Activated gamma-delta T cell treated with Interleukin-2 at 50 U/mL for 16 hours (primary cell): ENCODE data around the gene CRB1.

Experiments
- DNase-seq: peaks from one replicate; pipeline ENCODE4 v3.0.0-alpha.2; 2020

CRB1 gene

DNA sequence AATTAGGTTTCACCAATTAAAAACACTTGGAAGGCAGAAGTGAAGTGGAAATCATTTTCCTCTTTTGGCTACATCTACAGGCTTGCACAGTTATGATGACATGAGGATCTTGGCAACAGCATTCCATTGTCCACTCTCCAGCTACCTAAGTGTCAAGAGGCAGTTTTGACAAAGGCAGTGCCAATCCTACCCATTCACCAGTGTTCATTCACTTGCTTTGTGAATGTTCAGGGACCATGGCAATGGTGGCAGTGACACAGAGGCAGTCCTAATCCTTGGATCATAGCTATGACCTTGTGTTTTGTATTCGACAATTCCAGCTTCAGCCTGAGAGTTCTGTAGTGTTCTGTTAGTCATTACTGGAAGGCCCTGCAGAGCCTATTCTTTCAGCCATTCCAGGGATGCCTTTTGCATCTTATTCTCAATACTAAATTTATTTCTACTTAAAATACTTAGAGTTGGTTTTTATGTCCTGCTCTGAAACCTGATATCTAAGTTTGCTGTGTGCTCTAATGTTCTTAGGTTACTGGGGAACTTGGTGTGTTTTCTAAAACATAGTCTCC, 36.7 kb downstream of the CRB1 start:
- DNase-seq, result no peak

DNA sequence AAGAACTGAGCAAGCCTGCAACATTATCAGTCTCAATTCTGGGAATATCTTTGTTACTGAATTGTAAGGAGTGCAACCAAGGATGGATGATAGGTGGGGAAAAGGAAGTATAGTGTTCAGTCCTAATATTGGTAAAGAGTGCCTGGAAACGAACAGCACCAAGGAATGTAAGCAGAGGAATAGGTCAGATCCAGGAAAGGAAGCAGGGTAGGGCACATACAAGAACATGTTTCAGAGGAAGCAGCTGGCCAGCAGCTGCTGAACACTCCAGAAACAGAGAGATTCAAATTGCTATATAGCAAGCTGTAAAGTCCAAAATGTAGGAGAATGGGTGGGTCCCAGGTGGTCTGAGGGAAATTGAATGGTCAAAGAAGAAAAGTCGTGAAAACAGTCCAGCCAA, 37.9 kb downstream of the CRB1 start:
- no peak for DNase-seq

DNA sequence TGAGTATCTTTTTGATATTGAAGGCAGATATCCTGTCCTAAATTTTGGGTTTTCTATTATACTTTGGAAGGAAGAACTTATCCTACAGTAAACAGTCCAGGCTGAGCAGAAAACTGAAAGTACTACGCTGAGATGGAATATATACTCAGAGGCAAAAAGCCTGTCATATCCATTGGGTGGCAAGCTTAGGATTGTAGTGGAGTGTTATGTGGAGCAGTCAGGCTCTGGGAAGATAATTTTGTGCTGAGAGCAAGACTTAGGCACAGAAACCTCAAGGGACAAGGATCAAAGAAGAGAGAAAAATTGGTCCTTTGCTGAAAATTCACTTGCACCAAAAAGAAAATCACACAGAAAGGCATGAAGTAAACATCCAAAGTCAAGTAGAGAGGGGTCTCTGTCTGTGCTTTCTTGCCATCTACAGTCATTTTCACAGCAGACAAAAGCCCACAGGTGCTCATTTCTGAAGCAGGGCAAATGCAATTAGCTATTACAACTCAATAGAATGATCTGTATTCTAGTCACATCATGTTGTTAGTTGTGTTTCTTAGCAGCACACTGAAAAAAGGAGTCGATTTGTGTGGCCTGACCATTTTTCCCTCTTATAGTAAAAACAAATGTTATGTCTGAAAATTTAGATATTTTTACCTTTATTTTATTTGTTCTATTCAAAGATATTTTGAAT, 38.5 kb downstream of the CRB1 start:
- no peak for DNase-seq

DNA sequence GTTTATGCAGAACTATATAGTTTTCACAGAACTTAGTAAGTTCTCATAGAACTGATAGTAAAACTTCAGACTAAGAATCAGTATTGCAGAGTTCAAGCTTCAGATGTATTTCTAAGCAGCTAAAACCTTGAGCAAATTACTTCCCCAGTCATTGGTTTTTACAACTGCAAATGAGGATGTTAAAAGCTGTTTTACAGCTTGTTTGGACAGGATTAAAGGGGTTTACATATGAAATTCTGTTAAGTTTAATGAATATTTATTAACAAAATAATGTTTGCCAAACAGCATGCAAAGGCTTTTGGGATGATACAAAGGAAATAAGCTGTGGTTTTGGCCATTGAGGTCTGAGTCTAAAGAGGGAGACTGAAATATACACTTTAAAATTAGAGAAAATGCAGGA, 39.1 kb downstream of the CRB1 start:
- DNase-seq, result no peak

DNA sequence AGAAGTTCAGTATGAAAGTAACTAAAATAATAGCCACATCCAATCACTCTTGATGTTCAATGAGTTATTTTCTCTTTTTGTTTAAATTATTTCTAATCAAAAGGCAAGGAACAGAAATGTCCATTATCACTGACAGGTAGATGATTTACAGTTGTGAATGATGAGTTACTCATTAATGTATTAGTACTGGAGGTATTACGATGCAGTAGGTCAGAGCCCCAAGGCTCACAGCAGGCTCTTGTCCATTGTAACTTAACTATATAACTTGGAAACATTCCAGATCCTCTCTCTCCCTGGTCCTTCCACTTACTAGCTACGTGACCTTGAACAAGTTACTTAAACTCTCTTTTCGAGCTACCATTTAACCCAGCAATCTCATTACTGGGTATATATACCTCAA, 39.5 kb downstream of the CRB1 start:
- no peak for DNase-seq

DNA sequence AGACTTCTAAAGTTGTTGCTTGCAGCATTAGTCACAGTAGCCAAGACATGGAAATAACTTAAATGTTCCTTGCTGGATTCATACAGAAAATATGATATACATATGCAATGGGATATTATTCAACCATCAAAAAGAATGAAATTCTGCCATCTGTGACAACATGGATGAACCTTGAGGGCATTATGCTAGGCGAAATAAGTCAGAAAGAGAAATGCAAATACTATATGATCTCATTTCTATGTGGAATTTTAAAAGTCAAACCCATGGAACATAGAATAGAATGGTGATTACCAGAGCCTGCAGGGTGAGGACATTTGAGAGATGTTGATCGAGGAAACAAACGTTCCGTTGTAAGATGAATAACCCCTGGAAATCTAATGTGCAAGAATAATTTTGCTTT, 43.0 kb downstream of the CRB1 start:
- DNase-seq, result no peak

DNA sequence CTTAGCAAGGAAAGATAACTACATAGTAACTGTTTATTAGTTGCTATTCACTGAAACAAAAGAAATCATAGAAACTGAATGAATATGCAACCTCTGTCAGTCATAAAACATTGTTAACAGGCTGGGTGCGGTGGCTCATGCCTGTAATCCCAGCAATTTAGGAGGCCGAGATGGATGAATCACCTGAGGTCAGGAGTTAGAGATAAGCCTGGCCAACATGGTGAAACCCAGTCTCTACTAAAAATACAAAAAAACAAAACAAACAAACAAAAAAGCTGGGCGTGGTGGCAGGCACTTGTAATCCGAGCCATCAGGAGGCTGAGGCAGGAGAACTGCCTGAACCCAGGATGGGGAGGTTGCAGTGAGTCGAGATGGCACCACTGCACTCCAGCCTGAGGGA, 44.1 kb downstream of the CRB1 start:
- DNase-seq, result no peak

DNA sequence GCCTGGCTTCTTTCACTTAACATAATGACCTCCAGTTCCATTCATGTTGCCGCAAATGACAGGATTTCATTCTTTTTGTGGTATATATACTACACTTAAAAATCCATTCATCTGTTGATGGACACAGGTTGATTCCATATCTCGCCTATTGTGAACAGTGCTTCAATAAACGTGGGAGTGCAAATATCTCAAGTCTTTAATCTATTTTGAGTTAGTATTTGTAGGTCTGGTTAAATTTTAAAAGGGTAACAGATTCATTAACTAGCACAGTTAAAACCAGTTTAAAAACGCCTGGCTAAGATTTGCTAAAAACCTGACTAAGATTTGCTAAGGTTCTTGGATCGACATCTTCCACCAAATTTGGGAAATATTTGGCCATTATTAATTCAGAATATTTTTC, 45.7 kb downstream of the CRB1 start:
- DNase-seq, result no peak

DNA sequence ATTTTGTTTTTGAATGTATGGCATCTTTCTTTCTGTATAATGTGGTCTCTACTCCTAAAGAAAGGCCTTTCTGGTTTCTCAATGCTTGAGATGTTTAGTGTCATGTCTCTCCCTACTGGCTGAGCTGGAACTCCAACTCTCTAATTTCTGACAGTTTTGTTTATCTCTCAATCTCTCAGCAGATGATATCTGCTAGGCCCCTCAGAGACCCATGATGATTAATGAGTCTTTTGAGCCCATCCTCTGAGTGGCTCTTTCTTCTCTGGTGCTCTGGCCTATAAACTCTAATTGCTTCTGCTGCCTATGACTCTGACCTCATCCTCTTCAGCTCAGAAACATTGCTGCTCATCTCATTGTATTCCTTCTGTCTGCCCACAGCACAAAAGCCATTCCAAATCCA, 46.6 kb downstream of the CRB1 start:
- DNase-seq, result no peak

DNA sequence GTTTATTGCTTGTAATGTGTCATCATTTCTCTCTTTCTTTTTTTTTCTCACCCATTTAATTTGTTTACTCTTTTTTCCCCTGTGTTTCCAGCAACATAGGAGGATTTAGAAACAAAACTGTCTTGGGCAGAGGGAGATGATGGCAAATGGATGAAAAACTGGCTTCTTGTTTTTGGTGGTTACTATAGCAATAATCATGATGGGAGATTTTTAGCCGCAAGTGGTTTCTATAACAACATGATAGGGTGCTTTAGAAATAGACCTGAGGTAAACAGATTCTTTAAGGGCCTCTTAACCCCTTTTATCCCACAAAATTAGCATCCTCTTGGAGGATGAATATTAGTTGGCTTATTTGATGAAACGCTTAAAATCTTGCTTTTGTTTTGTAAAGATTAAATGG, 51.6 kb downstream of the CRB1 start:
- no peak for DNase-seq

DNA sequence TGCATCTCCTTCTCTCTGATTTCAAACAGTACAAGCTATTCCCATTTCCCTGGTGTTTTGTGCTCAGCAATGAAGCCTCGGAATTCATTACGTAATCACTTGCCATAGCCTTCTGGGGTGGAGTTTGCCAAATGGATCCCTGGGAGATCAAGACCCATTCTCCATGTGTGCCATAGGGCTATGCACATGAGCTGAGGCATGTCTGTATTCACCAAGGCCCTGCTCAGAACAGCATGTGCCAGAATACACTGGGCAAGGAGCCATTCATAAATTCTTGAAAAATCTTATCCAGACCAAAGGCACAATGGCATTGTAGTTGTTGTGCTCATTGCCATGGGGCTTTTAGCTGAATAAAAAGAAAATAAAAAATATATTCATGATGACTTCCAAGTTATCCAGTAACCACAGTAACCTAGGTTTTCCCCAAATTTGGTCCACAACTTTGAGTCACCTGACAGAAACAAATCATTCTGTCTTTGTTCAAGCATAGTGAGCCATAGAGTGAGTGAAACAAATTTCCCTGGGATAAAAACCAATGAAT, 53.0 kb downstream of the CRB1 start:
- DNase-seq, result no peak

DNA sequence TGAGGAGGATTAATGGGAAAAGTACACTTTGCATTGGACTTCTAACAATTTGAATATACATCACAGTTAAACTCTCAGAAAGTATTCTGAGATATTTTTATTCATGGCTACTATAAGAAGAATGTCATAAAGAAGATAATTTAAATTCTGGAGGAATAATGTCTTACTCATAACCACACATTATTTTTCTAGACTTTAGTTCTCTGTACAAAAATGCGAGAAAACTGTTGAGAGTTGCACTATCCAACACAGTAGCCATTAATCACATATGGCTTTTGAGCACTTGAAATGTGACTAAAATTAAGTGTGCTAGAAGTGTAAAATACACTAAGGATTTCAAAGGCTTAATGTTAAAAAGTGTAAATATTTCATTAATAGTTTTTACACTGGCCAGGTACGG, 53.8 kb downstream of the CRB1 start:
- DNase-seq, result no peak

DNA sequence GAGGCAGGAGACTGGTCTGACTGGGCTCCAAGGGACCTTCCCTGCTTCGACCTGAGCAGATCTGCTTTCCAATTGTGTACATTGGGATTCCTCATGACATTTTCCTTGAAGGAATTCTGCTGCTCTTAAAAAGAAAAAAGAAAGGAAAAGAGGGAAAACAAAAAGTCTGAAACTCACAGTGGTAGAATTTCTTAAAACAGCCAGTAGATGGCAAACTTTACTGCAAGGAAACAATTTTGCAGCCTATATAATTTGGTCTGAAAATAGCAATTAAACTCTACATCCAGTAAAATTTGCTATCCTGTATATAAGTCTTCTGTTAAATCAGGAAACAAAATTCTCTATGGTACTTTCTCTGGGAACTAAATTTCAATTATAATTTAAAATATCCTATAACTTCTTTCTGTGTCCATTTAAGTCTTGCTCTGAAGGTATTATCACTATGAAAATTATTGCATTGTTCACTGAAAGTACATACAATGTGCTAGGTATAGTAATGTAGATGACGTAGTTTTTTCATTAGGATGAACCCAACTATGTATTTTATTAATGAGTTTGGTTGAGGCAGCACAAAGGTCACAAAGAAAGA, 59.8 kb downstream of the CRB1 start:
- DNase-seq, result no peak

DNA sequence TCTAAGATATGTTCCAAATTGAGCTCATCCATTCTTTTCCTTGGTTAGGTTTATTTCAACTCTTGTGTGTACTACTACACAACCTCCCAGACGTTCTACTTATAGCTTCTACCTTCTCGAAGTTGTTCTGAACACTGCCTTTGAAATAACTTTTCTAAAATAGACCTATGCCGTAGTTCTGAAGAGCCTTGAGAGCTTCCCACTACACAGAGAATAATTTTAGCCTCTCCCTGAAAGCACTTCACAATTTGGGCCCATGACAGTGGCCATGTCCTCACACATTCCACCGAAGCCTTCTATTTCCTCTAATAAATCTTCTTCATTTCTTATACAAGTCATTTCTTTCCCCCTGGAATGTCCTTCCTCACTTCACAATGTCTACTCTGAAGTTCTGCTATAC, 62.2 kb downstream of the CRB1 start:
- no peak for DNase-seq

DNA sequence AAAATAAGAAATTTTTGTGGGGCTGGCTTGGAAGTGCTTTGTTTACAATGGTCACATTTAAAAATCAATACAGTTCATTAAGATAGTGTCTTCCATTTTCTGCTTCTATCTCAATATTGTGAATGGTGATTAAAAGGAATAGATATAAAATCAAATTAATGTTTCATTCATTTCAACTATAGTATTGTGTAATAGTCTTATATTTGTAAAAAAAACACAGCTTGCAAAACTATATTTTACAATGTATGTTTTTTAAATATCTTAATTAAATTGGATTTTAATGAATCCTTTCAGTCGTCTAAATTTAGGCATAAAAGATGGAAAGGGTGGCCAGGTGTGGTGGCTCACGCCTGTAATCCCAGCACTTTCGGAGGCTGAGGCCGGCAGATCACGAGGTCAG, 63.5 kb downstream of the CRB1 start:
- no peak for DNase-seq

DNA sequence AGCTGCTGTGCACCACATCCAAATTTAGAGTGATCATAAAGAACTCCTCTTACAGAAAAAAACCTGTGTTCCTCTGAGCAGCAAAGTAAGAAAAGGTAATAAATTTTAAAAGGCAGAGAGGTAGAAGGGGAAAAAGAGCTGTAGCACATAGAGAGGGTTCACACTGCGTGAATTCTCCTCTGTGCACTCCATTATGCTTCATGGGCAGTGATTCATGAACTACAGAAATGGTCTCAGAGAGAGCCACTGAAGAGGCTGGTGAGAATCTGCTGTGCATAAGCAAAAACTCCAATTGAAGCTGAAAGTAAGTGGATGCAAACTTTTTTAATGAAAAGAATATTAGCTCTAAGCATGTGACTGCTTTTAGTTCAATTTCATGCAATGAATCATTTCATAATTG, 65.0 kb downstream of the CRB1 start:
- DNase-seq, result no peak

DNA sequence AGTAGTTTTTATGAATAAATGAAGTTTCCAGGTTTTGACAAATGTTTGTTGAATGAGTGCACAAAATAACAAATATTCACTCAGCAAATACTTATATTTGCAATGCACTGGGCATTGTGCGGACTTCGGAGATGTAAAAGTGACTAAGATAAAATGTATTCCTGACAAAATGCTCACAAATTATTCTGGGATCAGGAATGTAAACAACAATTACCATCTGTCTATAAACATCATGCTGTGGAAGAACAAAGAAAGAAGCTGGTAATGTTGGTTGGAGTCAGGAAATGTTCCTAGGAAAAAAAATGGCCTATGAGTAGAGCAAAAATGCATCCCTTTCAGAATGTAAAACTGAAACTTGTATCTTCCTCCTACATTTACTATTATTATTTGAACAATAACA, 68.5 kb downstream of the CRB1 start:
- DNase-seq, result no peak

DNA sequence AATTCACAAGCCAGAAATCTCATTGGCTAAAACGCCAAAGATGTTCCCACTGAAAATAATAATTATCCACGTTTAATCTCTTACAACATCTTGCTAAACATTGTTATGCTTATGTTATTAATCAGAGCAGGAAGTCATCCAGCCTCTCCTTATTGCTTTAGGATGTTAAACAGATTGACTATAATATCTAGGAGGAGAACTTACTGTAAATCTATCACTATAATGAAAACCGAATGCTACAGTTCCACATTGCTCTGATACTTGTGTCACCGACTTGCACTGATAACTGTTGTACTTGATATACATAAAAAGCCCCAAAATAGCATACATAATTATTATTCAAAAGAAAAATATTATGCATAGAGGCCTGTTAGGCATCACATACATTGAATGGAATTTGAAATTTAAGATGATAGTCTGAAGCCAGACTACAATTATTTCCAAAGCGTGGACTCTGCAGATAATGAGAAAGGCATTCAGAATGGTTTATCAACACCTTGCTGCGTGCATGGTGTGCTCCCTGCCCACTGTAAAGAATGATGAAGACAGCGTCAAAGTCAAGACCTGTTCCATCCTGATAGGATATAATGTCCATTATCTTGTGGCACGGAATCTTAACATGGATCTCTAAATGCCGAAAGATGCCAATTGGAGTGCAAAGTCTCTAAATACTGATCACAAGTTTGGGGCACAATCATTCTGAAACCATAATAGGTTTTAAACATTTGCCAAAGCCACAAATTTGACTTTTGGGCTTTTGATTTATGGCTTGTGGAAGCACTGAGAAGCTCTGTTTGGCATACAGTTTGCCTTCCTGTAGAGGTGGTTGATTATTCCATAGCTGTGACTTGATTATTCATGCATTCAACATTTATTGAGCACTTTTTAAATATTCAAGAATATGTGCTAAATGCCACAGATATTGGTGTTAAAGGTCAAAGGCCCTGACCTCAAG, 71.3 kb downstream of the CRB1 start:
- no peak for DNase-seq

DNA sequence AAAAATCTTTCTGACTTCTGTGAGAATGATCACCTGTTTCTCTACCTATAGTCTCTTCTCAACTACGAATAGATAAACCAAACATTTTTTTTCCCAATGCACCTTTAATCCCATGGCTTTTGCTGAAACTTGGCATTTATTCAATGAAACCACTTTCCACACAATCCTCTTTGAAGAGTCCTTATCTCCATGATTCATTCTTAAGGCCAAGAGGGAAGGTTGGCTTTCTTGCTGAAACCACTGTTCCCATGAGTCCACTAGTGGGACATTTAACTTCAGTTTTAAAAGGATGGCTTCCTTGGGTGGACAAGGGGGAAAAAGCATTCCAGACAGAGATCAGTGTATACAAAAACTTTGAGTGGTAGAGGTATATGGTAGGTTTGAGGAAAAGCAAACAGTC, 73.6 kb downstream of the CRB1 start:
- no peak for DNase-seq

DNA sequence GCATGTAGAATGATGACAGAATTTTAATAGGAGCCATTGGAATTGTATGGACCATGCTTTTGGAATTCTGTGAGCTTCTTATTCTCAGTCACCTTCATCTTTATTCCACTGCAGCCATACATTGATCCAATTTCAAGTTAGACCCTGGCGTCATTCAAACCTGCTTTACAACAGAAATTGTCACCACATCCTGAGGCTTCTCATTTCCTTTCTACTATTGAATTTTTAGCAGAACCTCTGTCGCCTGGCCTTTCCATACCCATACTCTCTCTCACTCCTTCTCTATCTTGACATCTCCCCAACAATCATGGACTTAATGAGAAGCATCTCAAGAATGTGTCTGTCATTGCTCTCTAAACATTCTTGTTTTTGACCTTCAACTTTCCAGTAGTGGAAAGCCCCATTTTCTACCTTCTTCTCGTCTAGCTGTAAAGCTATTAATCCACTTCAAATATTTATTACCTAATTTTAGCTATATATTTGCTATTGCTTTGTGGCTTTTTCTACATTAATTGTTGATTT, 74.1 kb downstream of the CRB1 start:
- DNase-seq, result no peak

DNA sequence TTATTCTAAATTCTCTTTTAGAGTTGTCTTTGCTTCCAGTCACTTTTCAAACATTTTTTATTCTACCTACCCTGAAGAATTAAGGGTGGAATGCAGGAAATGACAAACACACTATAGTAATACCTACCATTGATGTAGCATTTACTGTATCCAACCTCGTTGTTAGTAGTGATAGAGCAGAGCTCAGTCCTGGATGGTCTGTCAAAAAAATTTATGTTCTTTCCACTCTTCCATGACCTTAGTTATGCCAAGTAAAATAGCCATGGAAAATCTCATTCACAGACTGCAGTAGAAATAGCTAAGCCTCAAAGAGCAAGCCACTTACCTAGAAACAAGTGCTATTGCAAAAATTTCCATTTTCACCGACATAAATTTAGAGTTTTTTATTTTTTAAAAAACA, 74.6 kb downstream of the CRB1 start:
- no peak for DNase-seq

DNA sequence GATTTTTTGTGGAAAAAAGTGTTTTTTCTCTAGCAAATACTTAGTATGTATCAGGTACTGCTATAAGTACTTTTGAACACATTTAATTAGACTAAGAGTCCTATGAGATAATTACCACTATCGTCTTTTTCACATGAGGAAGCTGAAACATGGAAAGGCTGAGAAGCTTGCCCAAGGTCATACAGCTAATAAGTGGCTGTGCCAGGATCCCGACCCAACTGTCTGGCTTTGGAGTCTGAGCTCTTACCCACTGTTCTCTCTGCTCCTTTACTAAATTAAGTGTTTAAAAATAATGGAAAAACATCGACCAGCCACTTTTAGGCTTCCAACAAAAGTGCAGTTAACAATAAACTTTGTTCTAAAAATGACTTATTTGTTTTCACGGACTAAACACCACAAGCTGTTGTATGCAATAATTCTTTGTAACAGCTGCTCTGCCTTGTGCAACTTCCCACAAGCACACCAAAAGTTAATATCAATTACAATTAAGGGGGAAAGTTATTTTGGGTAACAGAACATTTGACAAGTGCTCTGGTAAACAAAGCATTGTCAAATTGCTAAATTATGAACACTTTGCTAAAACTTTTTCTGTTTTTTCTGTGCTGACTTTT, 75.7 kb downstream of the CRB1 start:
- DNase-seq, result no peak
